Endothelial cell of umbilical vein (primary cell): ENCODE data around the gene CEACAM7. TPM values are rescaled to one million over a fixed set of nuclear protein-coding genes. Genes with fewer than 3 reads are reported as not detected.

Experiments used
- BruUV-seq: library from RNA; stranded (reverse); fragments of 400-500 nt; replicated peaks from 2 replicates; lab custom pipeline; 2021; lab: Mats Ljungman, UMichigan
- CTCF ChIA-PET: fragments of 300-600, 350-600 bp; sonication (Branson Sonifier 250); formaldehyde crosslinking; loops from one replicate; lab custom pipeline; 2021; ENCODE audit warnings: antibody characterized with exemption, inconsistent platforms; lab: Charles Lee
- POLR2A ChIA-PET: fragments of 300-600, 350-600 bp; sonication (Branson Sonifier 250); formaldehyde crosslinking; loops from one replicate; lab custom pipeline; 2021; ENCODE audit warnings: antibody characterized with exemption, inconsistent platforms; lab: Charles Lee
- DNase-seq: peaks from one replicate; pipeline ENCODE4 v3.0.0-alpha.2; 2011; ENCODE audit warnings: low read depth, low spot score
- FAIRE-seq: peaks from 2 replicates; lab custom pipeline; 2011; peaks lifted over from hg19 to GRCh38; lab: Jason Lieb, UNC
- H2AFZ ChIP-seq: 2 replicates; pipeline ENCODE4 v1.6.0; 2012; ENCODE audit warnings: low read depth, low read length, control low read depth, inconsistent platforms
- H3K27ac ChIP-seq: 2 replicates; pipeline ENCODE4 v1.5.1; 2011; ENCODE audit warnings: low read depth, mild to moderate bottlenecking, control low read depth, low read length, moderate library complexity; ENCODE audit not compliant: insufficient read depth
- H3K27me3 ChIP-seq, 2 experiments: 2 replicates each; pipeline versions ENCODE4 v1.6.0 to v1.6.1; 2011; ENCODE audit warnings: low read length in 2 of 2, mixed read lengths in 1 of 2; ENCODE audit not compliant: control insufficient read depth in 2 of 2, insufficient read depth in 2 of 2
- H3K36me3 ChIP-seq, 2 experiments: 2 replicates in 1 of 2; 3 replicates in 1 of 2; pipeline ENCODE4 v1.5.1; 2011; ENCODE audit warnings: low read length in 2 of 2, mild to moderate bottlenecking in 1 of 2, moderate library complexity in 1 of 2; ENCODE audit not compliant: control insufficient read depth in 2 of 2, insufficient read depth in 2 of 2; ENCODE audit errors: extremely low read depth in 1 of 2
- H3K4me1 ChIP-seq: 3 replicates; pipeline ENCODE4 v1.5.1; 2011; ENCODE audit warnings: mild to moderate bottlenecking, low read length; ENCODE audit not compliant: control insufficient read depth, insufficient read depth; ENCODE audit errors: extremely low read depth
- H3K4me2 ChIP-seq: 2 replicates; pipeline ENCODE4 v1.6.1; 2011; ENCODE audit warnings: low read length, control low read depth, mixed read lengths; ENCODE audit not compliant: insufficient read depth
- H3K4me3 ChIP-seq, 3 experiments: fragments of 200-600 bp in 1 of 3; sonication (generic), shearing (Covaris generic) in 1 of 3; replicated peaks in 1 of 3; 2 replicates each; pipeline ENCODE4 v1.5.1; 2011 to 2016; ENCODE audit warnings: control low read depth in 3 of 3, low read length in 3 of 3, mild to moderate bottlenecking in 2 of 3, inconsistent platforms in 1 of 3, low read depth in 1 of 3, moderate library complexity in 1 of 3; ENCODE audit not compliant: insufficient read depth in 1 of 3
- H3K79me2 ChIP-seq: 2 replicates; pipeline ENCODE4 v1.6.0; 2012; ENCODE audit warnings: low read length, inconsistent platforms; ENCODE audit not compliant: control insufficient read depth, insufficient read depth
- H3K9ac ChIP-seq: replicated peaks from 2 replicates; pipeline ENCODE3; 2011; ENCODE audit warnings: low read length, control low read depth; ENCODE audit not compliant: insufficient read depth; ENCODE audit errors: extremely low read depth
- H3K9me1 ChIP-seq: replicated peaks from 3 replicates; pipeline ENCODE4 v1.6.0; 2011; ENCODE audit warnings: mild to moderate bottlenecking, low read length; ENCODE audit not compliant: control insufficient read depth, insufficient read depth; ENCODE audit errors: extremely low read depth
- H3K9me3 ChIP-seq: replicated peaks from 2 replicates; pipeline ENCODE4 v1.5.1; 2012; ENCODE audit warnings: low read length, inconsistent platforms; ENCODE audit not compliant: control insufficient read depth, insufficient read depth
- H4K20me1 ChIP-seq: replicated peaks from 2 replicates; pipeline ENCODE3; 2011; ENCODE audit warnings: mild to moderate bottlenecking, low read length; ENCODE audit not compliant: control insufficient read depth, insufficient read depth; ENCODE audit errors: extremely low read depth
- EZH2 ChIP-seq: IDR thresholded peaks from 2 replicates; pipeline ENCODE4 v1.6.1; 2012; ENCODE audit warnings: borderline replicate concordance, low read depth, mild to moderate bottlenecking, moderate library complexity, low read length, inconsistent platforms; ENCODE audit not compliant: severe bottlenecking
- FOS ChIP-seq: IDR thresholded peaks from 2 replicates; pipeline ENCODE4 v1.6.1; 2011; ENCODE audit warnings: mild to moderate bottlenecking, low read length, moderate library complexity, borderline replicate concordance; ENCODE audit not compliant: insufficient read depth
- GATA2 ChIP-seq: IDR thresholded peaks from 2 replicates; pipeline ENCODE4 v1.7.0; 2011; ENCODE audit warnings: low read depth, mild to moderate bottlenecking, moderate library complexity, mixed read lengths, low read length; ENCODE audit not compliant: insufficient read length, insufficient read depth
- JUN ChIP-seq: IDR thresholded peaks from 2 replicates; pipeline ENCODE4 v1.6.1; 2011; ENCODE audit warnings: borderline replicate concordance, low read depth; ENCODE audit not compliant: insufficient read length, insufficient read depth
- MYC ChIP-seq: IDR thresholded peaks from one replicate; pipeline ENCODE4 v1.6.1; 2011; ENCODE audit warnings: mild to moderate bottlenecking, low read depth, low read length
- POLR2A ChIP-seq: IDR thresholded peaks from 2 replicates; pipeline ENCODE4 v1.6.1; 2012; ENCODE audit warnings: low read depth, mild to moderate bottlenecking, control low read depth, low read length
- POLR2AphosphoS5 ChIP-seq: IDR thresholded peaks from 2 replicates; pipeline ENCODE4 v1.6.1; 2012; ENCODE audit warnings: low read depth, mild to moderate bottlenecking, control low read depth, low read length, moderate library complexity; ENCODE audit not compliant: insufficient read depth
- dilution Hi-C: fragments of 300-500 bp; cut with MboI; formaldehyde crosslinking; loops from one replicate; pipeline ENCODE4 v1.15.0; 2019; ENCODE audit warnings: low sequenced_read_pairs; ENCODE audit not compliant: extremely low pct_ligation_motif_present
- intact Hi-C: fragments of 100-400 bp; cut with micrococcal nuclease; formaldehyde crosslinking; loops from one replicate; pipeline ENCODE4 v1.10.0; 2022
- polyA plus RNA-seq, 4 experiments: library from polyadenylated mRNA; depleted of rRNA in 3 of 4; stranded (reverse) in 3 of 4; unstranded in 1 of 4; fragments of >200 nt; gene quantifications; 2 replicates each; pipeline versions ENCODE4 v1.2.1 to v1.2.3, GENCODE V29; 2011 to 2012; ENCODE audit warnings: missing spikeins in 1 of 4
- total RNA-seq: library from RNA; stranded (reverse); gene quantifications from 2 replicates; pipeline ENCODE4 v1.2.3, GENCODE V29; 2021
- TF ChIP-seq, protein P1 (sequence below): IDR thresholded peaks from 2 replicates; pipeline ENCODE4 v1.6.1; 2011; ENCODE audit not compliant: insufficient read depth, insufficient read length
- TF ChIP-seq, protein P2 (sequence below), 2 donors: IDR thresholded peaks; 1 replicate in 1 of 2; 2 replicates in 1 of 2; pipeline ENCODE4 v1.5.1; 2011; ENCODE audit warnings: low read length in 2 of 2, mild to moderate bottlenecking in 2 of 2, moderate library complexity in 2 of 2, control low read depth in 1 of 2, inconsistent platforms in 1 of 2, low read depth in 1 of 2; ENCODE audit not compliant: insufficient read depth in 1 of 2; ENCODE audit errors: extremely low read depth in 1 of 2

CEACAM7 gene
- total and polyA plus RNA-seq, 2 donors (not counting 3 experiments of a cell fraction or from before 2014, with no cell fraction given): 0.03 TPM; not detected in 1

DNA sequence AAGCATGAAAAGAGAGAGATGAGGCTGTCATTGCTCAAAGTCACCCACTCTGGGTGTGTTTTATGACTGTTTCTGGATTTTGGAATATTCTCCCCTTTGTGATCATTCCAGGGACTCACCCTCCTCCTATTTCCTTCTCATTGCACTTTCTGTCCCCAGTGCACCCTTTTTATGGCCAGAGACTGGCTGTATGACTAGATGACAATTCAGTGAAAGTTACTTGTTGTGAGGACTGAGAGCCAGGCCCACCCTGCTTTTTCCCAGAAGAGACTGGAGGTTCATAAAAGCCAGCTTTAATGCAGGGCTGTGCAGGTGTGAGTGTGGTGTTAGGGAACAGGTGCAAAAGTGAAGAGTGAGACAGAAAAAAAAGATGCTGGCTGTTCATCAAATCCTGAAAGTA, 17.3 kb downstream of the CEACAM7 start:
- H3K27me3 ChIP-seq: peaks cover 2 to 5% of the 10 kb centered on the region in 2 experiments
- no TSS peak for BruUV-seq
- no peak overlapping the region for H3K4me2 ChIP-seq
- ChIA-PET POLR2A (no interaction called here), CTCF (interaction anchor here (0.9 kb wide), 1 partner anchor 24 kb away, joined by 4 read pairs; no protein-coding TSS in a partner anchor)
- TF ChIP-seq, protein P1, sequence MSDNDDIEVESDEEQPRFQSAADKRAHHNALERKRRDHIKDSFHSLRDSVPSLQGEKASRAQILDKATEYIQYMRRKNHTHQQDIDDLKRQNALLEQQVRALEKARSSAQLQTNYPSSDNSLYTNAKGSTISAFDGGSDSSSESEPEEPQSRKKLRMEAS: no peak
- TF ChIP-seq FOS (no peak), POLR2A (no peak), MYC (no peak), POLR2AphosphoS5 (no peak), GATA2 (no peak), JUN (no peak), EZH2 (no peak)
- TF ChIP-seq, protein P2, sequence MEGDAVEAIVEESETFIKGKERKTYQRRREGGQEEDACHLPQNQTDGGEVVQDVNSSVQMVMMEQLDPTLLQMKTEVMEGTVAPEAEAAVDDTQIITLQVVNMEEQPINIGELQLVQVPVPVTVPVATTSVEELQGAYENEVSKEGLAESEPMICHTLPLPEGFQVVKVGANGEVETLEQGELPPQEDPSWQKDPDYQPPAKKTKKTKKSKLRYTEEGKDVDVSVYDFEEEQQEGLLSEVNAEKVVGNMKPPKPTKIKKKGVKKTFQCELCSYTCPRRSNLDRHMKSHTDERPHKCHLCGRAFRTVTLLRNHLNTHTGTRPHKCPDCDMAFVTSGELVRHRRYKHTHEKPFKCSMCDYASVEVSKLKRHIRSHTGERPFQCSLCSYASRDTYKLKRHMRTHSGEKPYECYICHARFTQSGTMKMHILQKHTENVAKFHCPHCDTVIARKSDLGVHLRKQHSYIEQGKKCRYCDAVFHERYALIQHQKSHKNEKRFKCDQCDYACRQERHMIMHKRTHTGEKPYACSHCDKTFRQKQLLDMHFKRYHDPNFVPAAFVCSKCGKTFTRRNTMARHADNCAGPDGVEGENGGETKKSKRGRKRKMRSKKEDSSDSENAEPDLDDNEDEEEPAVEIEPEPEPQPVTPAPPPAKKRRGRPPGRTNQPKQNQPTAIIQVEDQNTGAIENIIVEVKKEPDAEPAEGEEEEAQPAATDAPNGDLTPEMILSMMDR (IDR thresholded peaks at IDR 0.05; ENCODE audit: extremely low read depth in 1 of 2, insufficient read depth in 1 of 2, low read depth in 1 of 2, low read length in 2 of 2): no peak
- H3K79me2 ChIP-seq: no peaks in the 10 kb centered on the region
- peaks cover 6% of the 10 kb centered on the region for H3K9me3 ChIP-seq
- H3K4me3 ChIP-seq: no peak overlapping the region
- no peak overlapping the region for H3K27ac ChIP-seq
- H3K9me1 ChIP-seq: no peaks in the 10 kb centered on the region
- FAIRE-seq (no peak), DNase-seq (no peak)
- no peak overlapping the region for H2AFZ ChIP-seq
- no peaks in the 10 kb centered on the region for H4K20me1 ChIP-seq
- intact Hi-C loops (no loop called here), dilution Hi-C loops (no loop called here)
- H3K4me1 ChIP-seq: no peaks in the 10 kb centered on the region
- H3K9ac ChIP-seq: no peak overlapping the region
- no peaks in the 10 kb centered on the region for H3K36me3 ChIP-seq
